ENCODE results near the gene TBC1D10A. TPM values are rescaled to one million over a fixed set of nuclear protein-coding genes. Genes with fewer than 3 reads are reported as not detected.

TBC1D10A gene
- total RNA-seq, 1 experiment from 2014 or later: 18.6 TPM

DNA sequence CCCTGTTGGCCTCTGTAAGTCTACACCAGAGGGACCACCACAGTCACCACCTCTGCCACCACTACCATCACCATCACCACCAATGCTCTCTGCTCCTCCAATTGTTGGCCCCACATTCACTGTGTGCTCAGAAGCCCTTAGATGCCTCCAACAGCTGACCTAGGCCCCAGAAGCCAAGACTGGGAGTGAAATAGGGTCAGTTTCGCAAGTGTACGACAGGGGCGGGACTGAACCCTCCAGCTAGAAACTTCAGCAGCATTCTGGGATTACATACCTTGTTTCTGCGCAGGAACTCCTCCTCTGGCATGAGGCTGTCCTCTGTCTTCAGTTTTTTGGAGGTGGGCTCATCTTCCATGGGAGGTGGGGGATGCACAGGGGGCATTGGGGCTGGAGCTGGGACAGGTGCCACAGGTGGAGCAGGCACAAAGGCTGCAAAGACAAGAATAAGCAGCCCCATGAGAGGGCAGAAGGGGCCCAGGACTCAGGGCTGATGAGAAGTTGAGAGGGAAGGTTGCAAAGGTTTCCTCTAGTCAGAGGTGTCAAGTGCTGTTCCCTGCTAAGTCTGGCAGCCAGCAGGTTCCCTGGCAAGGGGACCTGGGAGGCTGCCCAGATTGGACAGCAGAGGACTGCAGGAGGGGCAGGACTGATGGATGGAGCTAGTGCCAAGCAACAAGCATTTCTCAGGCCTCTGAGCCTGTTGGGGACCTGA, 10.2 kb upstream of the TBC1D10A start:
- no peak for TF ChIP-seq MAX (IDR thresholded peaks at IDR 0.05)
- TF ChIP-seq SRF (IDR thresholded peaks at IDR 0.05; ENCODE audit: low read depth): no peak
- TF ChIP-seq, protein P1, sequence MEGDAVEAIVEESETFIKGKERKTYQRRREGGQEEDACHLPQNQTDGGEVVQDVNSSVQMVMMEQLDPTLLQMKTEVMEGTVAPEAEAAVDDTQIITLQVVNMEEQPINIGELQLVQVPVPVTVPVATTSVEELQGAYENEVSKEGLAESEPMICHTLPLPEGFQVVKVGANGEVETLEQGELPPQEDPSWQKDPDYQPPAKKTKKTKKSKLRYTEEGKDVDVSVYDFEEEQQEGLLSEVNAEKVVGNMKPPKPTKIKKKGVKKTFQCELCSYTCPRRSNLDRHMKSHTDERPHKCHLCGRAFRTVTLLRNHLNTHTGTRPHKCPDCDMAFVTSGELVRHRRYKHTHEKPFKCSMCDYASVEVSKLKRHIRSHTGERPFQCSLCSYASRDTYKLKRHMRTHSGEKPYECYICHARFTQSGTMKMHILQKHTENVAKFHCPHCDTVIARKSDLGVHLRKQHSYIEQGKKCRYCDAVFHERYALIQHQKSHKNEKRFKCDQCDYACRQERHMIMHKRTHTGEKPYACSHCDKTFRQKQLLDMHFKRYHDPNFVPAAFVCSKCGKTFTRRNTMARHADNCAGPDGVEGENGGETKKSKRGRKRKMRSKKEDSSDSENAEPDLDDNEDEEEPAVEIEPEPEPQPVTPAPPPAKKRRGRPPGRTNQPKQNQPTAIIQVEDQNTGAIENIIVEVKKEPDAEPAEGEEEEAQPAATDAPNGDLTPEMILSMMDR (IDR thresholded peaks at IDR 0.05 in 2 of 3, conservative IDR thresholded peaks at IDR 0.05 in 1 of 3; ENCODE audit: borderline replicate concordance in 1 of 3, insufficient read depth in 1 of 3, low read depth in 2 of 3, low read length in 2 of 3): no peak
- no peak for TF ChIP-seq POLR2A (IDR thresholded peaks at IDR 0.05; ENCODE audit: borderline replicate concordance, extremely low read depth, insufficient read depth, insufficient read length)
- no peak for TF ChIP-seq ELF1 (IDR thresholded peaks at IDR 0.05; ENCODE audit: borderline replicate concordance, low read depth)
- TF ChIP-seq TCF7L2 (IDR thresholded peaks at IDR 0.05; ENCODE audit: borderline replicate concordance, extremely low read depth, insufficient read depth, insufficient read length): no peak
- TF ChIP-seq JUND (IDR thresholded peaks at IDR 0.05): no peak
- no peak for TF ChIP-seq YY1 (IDR thresholded peaks at IDR 0.05; ENCODE audit: extremely low read depth, insufficient replicate concordance, low read depth, low read length)
- no peak for TF ChIP-seq ZNF274 (IDR thresholded peaks at IDR 0.05; ENCODE audit: low read depth, low read length)
- TF ChIP-seq, protein P2, sequence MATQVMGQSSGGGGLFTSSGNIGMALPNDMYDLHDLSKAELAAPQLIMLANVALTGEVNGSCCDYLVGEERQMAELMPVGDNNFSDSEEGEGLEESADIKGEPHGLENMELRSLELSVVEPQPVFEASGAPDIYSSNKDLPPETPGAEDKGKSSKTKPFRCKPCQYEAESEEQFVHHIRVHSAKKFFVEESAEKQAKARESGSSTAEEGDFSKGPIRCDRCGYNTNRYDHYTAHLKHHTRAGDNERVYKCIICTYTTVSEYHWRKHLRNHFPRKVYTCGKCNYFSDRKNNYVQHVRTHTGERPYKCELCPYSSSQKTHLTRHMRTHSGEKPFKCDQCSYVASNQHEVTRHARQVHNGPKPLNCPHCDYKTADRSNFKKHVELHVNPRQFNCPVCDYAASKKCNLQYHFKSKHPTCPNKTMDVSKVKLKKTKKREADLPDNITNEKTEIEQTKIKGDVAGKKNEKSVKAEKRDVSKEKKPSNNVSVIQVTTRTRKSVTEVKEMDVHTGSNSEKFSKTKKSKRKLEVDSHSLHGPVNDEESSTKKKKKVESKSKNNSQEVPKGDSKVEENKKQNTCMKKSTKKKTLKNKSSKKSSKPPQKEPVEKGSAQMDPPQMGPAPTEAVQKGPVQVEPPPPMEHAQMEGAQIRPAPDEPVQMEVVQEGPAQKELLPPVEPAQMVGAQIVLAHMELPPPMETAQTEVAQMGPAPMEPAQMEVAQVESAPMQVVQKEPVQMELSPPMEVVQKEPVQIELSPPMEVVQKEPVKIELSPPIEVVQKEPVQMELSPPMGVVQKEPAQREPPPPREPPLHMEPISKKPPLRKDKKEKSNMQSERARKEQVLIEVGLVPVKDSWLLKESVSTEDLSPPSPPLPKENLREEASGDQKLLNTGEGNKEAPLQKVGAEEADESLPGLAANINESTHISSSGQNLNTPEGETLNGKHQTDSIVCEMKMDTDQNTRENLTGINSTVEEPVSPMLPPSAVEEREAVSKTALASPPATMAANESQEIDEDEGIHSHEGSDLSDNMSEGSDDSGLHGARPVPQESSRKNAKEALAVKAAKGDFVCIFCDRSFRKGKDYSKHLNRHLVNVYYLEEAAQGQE (IDR thresholded peaks at IDR 0.05; ENCODE audit: low read depth): no peak
- TF ChIP-seq EGR1 (IDR thresholded peaks at IDR 0.05; ENCODE audit: low read depth): no peak
- no peak for TF ChIP-seq ZBTB33 (IDR thresholded peaks at IDR 0.05; ENCODE audit: extremely low read depth, insufficient replicate concordance, low read length)
- TF ChIP-seq SIN3A (IDR thresholded peaks at IDR 0.05; ENCODE audit: low read depth): no peak
- TF ChIP-seq ZFX (IDR thresholded peaks at IDR 0.05): no peak
- no peak for TF ChIP-seq CBX3 (IDR thresholded peaks at IDR 0.05; ENCODE audit: low read depth)
- TF ChIP-seq RAD21 (IDR thresholded peaks at IDR 0.05; ENCODE audit: low read depth): no peak
- no peak for TF ChIP-seq EZH2phosphoT487 (IDR thresholded peaks at IDR 0.05; ENCODE audit: borderline replicate concordance)
- TF ChIP-seq EZH2 (IDR thresholded peaks at IDR 0.05): no peak
- TF ChIP-seq, protein P3, sequence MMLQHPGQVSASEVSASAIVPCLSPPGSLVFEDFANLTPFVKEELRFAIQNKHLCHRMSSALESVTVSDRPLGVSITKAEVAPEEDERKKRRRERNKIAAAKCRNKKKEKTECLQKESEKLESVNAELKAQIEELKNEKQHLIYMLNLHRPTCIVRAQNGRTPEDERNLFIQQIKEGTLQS (IDR thresholded peaks at IDR 0.05): no peak
- no peak for TF ChIP-seq POLR2AphosphoS5 (IDR thresholded peaks at IDR 0.05; ENCODE audit: low read depth, low read length)
- RAD21 ChIA-PET (ENCODE audit: low non-redundant PET in 1 of 2, low total read pairs in 2 of 2, uncharacterized antibody in 2 of 2, unreplicated experiment in 2 of 2): no interaction called here
- intact Hi-C loops (cut with micrococcal nuclease): no loop called here

More for the DNA sequence above, 10.2 kb upstream of the TBC1D10A start:
- no peak for ATAC-seq
- Histone ChIP-seq H3K9me2 (ENCODE audit: insufficient read depth) (no peaks in the 10 kb centered on the region), H3K27me3 (ENCODE audit: insufficient read depth, low read length) (no peaks in the 10 kb centered on the region), H2AFZ (ENCODE audit: low read depth, low read length, poor library complexity, severe bottlenecking) (no peak overlapping the region), H3K4me3 (replicated peaks in 1 of 2; ENCODE audit: low read depth in 1 of 2, low read length in 2 of 2) (no peak overlapping the region), H3K79me2 (ENCODE audit: insufficient read depth, low read length) (no peaks in the 10 kb centered on the region), H3K27ac (ENCODE audit: low read depth, low read length) (no peak overlapping the region), H4K20me1 (ENCODE audit: insufficient read depth) (no peaks in the 10 kb centered on the region), H3K4me1 (ENCODE audit: control insufficient read depth in 1 of 2, insufficient read depth in 2 of 2, low read length in 2 of 2) (no peaks in the 10 kb centered on the region), H3K4me2 (ENCODE audit: low read length) (no peak overlapping the region), H3K36me3 (ENCODE audit: control insufficient read depth in 1 of 2, insufficient read depth in 2 of 2, low read length in 2 of 2) (peaks cover 64 to 91% of the 10 kb centered on the region in 2 experiments), H3K9me3 (ENCODE audit: control insufficient read depth in 1 of 2, insufficient read depth in 1 of 2, low read depth in 1 of 2, low read length in 2 of 2) (no peaks in the 10 kb centered on the region), H3K9ac (ENCODE audit: low read length) (no peak overlapping the region)
- BruUV-seq (replicated peaks): no TSS peak
- DNase-seq (ENCODE audit: low read depth, low spot score): no peak
- CTCF ChIA-PET: no interaction called here
- POLR2A ChIA-PET: no interaction called here

Data from HCT116 (cell line).